Inferior parietal cortex (tissue), 1 donor: ENCODE results near the gene LIPG.

Source experiments
- DNase-seq: peaks from one replicate; pipeline ENCODE4 v3.0.0-alpha.2; 2016; ENCODE audit errors: extremely low spot score

Gene LIPG

DNA sequence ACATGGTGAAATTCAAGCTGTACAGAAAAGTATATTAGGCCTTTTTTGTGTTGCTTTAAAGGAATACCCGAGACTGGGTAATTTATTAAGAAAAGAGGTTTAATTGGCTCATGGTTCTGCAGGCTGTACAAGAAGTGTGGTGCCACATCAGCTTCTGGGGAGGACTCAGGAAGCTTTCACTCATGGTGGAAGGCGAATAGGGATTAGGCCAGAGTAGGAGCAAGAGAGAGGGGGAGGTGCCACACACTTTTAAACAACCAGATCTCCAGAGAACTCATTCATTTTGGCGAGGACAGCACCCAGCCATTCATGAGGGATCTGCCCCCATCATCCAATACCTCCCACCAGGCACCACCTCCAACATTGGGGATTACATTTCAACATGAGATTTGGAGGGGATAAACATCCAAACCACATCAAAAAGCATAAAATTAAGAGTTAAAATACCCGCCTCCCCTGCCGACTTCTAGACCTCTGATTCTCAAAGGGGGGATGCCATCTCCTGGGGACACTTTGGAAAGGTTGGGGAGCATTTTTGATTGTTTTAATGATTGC lies 15.1 kb upstream of the LIPG start:
- DNase-seq: no peak

GRCh38 chr18:49547701-49548100 lies 14.2 kb upstream of the LIPG start:
- no peak for DNase-seq

DNA sequence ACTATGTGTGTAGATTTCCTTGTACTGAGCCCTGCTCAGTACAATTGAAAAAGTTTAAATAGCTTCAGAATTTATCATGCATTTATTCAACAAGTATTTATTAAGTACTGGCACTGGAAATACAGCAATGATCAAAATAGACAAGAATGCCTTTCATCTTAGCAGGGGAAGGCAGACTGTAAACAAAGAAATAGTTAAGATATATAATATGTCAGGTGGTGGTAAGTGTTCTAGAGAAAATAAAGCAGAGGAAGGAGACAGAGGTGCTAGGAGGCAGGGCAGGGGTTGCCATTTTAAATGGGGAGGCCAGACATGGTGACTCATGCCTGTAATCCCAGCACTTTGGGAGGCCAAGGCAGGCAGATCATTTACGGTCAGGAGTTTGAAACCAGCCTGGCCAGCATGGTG lies 13.6 kb upstream of the LIPG start:
- DNase-seq: no peak

GRCh38 chr18:49550621-49551339 lies 11.1 kb upstream of the LIPG start:
- no peak for DNase-seq

GRCh38 chr18:49553003-49553402 lies 8.9 kb upstream of the LIPG start:
- DNase-seq: no peak

DNA sequence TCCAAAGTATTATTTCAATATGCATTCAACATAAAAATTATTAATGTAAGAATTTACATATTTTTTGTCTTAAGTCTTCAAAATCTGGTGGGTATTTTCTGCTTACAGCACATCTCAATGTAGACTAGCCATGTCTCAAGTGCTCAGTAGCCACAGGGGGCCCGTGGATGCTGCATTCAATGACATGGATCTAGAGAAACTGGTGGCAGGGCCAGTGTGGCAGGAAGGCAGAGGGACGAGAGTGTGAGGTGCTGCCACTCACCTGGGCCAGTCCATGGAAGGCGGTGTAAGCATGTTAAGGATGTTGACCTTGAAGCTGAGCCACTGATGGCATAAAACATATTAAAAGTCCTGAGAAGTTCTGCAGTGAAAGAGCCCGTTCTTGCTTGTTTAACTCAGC lies 6.2 kb upstream of the LIPG start:
- DNase-seq: no peak

DNA sequence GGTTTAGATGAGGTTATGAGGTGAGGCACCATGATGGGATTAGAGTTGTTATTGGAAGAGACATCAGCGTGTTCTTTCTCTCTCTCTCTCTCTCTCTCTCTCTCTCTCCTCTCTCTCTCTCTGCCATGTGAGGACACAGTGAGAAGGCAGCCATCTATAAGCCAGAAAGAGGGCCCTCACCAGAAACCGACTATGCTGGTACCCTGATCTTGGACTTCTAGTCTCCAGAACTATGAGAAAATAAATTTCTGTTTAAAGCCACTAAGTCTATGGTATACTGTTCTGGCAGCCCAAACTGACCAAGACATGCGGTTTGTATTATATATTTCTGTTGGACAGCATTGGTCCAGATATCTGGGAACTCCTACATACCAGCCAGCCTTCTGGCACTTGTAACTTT lies 3.5 kb upstream of the LIPG start:
- DNase-seq: no peak

DNA sequence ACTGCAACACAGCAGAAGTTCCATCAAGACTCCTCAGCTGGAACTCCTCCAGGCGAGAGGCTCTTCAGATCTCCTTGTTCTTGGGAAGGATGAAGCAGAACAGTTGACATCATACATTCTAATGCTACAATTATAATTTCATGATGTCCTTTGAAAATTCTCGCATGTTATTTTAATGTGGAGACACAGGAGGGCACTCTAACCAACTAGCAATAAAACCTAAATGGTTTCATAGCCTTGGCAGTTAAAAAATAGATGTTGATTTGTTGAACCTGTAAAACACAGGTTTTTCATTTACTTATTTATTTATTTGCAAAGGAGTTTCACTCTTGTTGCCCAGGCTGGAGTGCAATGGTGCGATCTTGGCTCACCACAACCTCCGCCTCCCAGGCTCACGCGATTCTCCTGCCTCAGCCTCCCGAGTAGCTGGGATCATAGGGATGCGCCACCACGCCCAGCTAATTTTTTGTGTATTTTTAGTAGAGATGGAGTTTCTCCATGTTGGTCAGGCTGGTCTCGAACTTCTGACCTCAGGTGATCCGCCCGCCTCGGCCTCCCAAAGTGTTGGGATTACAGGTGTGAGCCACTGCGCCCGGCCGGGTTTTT lies 2.4 kb upstream of the LIPG start:
- DNase-seq: peak; percentile 49

GRCh38 chr18:49560277-49560623 lies 1.6 kb upstream of the LIPG start:
- no peak for DNase-seq

DNA sequence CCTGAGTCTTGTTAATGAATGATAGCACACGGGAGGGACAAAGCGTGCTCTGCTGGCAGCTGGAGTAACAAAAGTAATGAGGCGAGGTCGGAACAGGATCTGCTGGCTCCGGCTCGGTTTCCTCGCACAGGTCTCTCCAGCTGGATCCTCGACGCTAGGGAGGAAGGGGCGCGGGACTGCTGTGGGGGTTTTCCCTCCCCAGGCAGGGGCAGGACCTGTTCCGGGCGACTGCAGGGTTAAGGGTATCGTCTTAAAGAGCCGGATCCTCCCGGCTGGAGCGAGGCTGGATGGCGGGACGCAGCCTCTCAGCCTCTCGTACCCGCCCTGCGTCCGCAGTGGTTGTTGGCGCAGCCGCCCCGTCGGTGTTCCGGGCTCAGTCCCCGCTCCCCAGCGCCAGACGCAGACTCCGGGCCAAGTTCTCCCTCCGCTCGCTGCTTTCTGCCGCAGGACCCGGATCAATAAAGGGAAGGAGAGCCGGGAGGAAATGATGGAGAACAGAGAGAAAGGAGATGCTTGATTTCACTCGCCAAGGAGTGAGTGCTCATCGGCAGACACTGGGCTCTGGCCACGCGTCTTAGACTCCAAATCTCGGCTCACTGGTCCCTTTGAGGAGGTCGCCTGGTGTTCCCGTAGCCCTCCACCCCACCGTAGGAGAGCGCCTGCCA lies 1.1 kb upstream of the LIPG start:
- no peak for DNase-seq

- DNase-seq: no peak
Observed at GRCh38 chr18:49562481-49563129, 748 bp downstream of the LIPG start.

DNA sequence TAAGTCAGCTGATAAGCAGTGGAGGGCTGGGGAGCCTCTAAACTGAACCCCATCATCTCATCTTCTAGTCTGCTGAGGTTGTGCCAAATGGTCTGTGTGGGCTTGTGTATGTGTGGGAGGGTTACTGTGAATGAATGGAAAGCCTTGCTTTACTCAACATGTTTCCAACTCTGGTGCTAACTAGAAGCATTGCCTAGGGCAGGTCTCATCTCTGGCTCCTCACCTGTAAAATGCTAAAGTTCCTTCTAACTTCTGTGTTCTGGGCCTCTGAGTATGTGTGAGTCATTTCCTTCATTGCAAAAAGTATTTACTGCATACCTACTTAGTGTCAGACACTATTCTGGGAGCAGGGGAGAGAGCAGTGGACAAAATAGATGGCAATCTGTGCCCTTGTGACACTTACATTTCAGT lies 1.3 kb downstream of the LIPG start:
- DNase-seq: no peak

GRCh38 chr18:49563701-49564517 lies 2.1 kb downstream of the LIPG start:
- DNase-seq: no peak

DNA sequence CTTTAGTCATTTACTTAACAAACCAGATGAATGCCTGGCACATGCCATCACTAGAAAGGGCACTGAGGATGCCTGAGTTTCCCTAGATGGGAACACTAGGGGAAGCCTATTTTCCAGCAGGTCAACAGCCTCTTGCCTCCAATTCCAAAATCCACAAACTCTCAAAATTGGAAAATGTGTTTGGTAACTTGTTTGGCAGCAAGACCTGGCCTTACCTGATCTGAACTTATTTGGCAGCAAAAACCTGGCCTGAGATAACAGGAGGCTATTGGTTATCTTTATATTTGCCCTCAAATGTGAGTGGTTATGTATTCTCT lies 2.6 kb downstream of the LIPG start:
- no peak for DNase-seq

DNA sequence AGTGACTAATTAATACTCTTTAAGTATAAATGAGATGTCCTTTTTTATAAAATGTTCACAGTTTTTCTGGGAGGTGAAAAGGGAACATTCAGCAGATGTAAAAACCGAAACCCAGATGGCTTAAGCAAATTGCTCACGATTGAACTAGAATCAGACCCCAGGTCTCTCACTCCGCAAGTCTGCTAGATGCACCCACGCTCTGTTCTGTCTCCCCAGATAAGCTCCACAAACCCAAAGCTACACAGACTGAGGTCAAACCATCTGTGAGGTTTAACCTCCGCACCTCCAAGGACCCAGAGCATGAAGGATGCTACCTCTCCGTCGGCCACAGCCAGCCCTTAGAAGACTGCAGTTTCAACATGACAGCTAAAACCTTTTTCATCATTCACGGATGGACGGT lies 3.2 kb downstream of the LIPG start:
- no peak for DNase-seq

GRCh38 chr18:49565612-49566011 lies 3.8 kb downstream of the LIPG start:
- peak; percentile 44 for DNase-seq

- DNase-seq: no peak
Observed at GRCh38 chr18:49566217-49566770, 4.4 kb downstream of the LIPG start.

DNA sequence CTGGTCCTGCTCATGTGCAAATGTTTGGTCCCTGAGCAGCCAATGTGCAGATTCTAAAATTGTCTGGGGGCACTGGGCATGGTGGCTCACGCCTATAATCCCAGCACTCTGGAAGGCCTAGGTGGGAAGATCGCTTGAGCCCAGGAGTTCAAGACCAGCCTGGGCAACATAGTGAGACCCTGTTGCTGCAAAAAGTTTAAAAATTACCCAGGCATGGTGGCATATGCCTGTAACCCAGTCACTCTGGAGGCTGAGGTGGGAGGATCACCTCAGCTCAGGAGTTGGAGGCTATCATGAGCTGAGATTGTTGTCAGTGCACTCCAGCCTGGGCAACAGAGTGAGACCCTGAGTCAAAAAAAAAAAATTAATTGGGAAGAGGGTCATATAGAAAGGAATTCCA lies 5.1 kb downstream of the LIPG start:
- no peak for DNase-seq

GRCh38 chr18:49569724-49570123 lies 7.9 kb downstream of the LIPG start:
- no peak for DNase-seq

- no peak for DNase-seq
Observed at GRCh38 chr18:49570836-49571235, 9.0 kb downstream of the LIPG start.

- DNase-seq: no peak
Observed at GRCh38 chr18:49572611-49573345, 10.9 kb downstream of the LIPG start.
